Globus pallidus (tissue), 1 donor: Measurements from ENCODE around the gene SCFD1.

Source experiments
- DNase-seq: peaks from one replicate; pipeline ENCODE4 v3.0.0-alpha.2; 2015; ENCODE audit warnings: low spot score

SCFD1 gene

GRCh38 chr14:30757082-30757481 lies 135.0 kb downstream of the SCFD1 start:
- no peak for DNase-seq

GRCh38 chr14:30759172-30760125 lies 137.3 kb downstream of the SCFD1 start:
- DNase-seq, result no peak

GRCh38 chr14:30763891-30764290 lies 141.8 kb downstream of the SCFD1 start:
- DNase-seq, result no peak

GRCh38 chr14:30767624-30768023 lies 145.5 kb downstream of the SCFD1 start:
- DNase-seq, result no peak

- DNase-seq, result no peak
Measured at GRCh38 chr14:30768791-30769190, 146.7 kb downstream of the SCFD1 start.

GRCh38 chr14:30770376-30770775 lies 148.3 kb downstream of the SCFD1 start:
- DNase-seq, result no peak

GRCh38 chr14:30771595-30771994 lies 149.5 kb downstream of the SCFD1 start:
- DNase-seq, result no peak

- DNase-seq, result no peak
Measured at GRCh38 chr14:30779210-30779609, 157.1 kb downstream of the SCFD1 start.
